Cardiac ventricle fibroblast (primary cell): ENCODE measurements around the gene LIN54. TPM values are rescaled to one million over a fixed set of nuclear protein-coding genes. Genes with fewer than 3 reads are reported as not detected.

ENCODE experiments used
- total RNA-seq: library from RNA; depleted of rRNA; stranded (reverse); fragments of >200 nt; gene quantifications from 2 replicates; pipeline ENCODE4 v1.2.3, GENCODE V29; 2015

Gene LIN54
- total RNA-seq, result 4.2 and 7.0 TPM in 2 replicates

DNA sequence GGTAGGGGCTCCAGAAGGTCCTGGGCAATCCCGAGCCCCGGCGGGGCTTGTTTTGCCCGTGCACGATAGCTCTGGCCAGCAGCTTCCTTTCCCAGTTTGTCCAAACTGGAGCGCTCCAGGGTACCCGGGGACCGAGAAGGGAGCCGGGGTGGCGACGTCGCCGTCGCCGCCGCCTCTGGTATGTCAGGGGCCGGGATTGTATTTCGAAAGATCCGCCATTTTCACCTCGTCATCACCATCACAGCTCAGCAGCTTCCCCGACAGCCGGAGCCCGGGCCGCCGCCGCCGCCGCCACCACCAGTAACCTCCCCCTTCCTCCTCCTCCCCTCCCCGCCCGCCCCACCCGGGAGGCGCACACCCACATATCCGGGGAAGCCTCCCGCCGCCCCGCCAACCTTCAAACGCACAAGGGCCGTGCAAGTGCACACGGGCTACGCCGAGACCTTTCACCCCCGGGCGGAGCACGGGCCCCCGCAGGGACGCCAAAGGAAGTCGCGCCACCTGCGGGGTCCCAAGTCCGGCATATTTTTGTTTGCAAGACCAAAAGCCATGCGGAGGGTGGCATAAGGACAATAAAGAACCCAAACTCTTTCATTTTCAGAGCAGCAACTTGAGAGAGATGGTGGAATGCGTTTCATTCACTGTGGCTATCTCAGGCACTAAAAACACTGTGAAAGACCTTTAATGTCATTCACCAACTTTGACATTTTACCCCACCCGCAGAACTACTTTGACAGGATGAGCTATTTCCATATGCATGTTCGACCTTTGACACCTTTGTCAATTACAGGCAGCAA is at the start of gene LIN54:
Gene LIN54 (minus strand): TSS at position 302 of the 797 bp plus-strand sequence. CDS start 25,979 bp downstream, outside the sequence.

DNA sequence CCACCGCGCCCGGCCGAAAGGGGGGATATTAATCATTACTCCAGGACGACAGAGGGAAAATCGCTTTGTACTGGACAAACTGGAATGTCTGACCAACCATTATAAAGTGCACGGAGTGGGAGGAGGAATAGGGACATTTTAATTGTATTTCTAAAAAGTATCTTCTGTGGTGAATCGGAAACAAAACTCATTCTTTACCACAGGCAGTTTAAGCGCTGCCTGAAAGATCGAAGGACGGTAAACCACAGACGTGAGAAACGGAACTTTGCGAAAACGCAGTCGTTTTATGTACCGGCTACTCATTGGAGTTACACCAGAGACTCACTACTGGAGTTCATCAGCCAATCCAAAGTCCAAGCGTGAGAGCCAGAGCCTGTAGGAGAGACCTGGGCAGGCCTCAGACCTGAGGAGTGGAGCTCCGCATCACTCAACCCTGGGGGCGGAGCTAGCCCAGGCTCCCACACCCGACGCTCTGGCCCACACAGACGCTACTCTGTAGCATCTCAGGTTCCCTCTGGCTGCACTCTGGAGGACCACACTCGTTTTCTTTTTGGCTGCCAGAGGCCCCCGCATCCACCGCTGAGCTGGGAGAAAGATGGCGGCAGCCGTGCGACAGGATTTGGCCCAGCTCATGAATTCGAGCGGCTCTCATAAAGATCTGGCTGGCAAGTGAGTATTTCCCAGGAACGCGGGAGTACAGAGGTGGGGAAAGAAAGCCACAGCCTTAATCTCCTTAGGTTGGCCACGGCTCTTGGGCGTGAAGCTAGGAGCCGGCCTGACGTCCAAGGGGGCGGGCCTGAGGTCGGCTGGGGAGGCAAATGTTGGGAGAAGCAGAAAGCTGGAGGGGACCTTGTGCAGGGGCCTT is 24.2 kb upstream of the LIN54 start, which contains the start of gene COPS4:
Gene COPS4 (plus strand): TSS at position 554 of the 865 bp plus-strand sequence. CDS start 42 bp downstream, at position 596.

DNA sequence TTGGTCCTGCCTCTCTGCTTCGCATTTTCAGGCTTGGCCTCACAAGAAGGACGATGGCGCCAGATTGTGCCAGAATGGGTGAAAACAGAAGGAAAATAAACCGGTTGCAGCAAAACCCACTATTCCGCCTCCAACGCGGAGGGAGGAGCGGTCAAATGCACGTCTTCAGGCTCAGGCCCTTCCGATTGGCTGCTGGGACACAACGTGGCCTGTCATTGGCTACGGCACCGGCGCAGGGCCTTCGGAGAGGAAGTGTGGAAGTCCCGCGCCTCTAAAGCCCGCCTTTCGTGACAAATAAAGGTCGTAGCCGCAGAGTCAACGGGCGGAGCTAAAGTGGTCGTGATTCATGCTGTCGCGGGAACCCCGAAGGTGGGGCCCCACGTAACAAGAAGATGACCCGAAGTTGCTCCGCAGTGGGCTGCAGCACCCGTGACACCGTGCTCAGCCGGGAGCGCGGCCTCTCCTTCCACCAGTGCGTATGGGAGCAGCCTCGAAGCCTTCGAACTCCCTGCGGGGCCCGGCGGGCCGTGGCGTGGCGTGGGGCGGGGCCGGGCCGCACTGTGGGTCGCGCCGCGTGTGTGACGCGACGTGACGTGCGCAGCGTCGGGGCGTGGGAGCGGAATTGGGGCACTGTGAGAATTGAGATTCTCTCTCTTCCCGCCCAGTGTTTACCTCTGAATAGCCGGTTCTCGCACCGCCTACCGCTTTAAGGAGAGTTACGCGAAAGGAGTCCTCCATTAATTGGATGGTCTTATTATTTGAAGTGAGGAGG is 110.0 kb downstream of the LIN54 start, which contains the start of gene THAP9:
Gene THAP9 (plus strand): TSS at position 325 of the 772 bp plus-strand sequence. CDS start 68 bp downstream, at position 393.

DNA sequence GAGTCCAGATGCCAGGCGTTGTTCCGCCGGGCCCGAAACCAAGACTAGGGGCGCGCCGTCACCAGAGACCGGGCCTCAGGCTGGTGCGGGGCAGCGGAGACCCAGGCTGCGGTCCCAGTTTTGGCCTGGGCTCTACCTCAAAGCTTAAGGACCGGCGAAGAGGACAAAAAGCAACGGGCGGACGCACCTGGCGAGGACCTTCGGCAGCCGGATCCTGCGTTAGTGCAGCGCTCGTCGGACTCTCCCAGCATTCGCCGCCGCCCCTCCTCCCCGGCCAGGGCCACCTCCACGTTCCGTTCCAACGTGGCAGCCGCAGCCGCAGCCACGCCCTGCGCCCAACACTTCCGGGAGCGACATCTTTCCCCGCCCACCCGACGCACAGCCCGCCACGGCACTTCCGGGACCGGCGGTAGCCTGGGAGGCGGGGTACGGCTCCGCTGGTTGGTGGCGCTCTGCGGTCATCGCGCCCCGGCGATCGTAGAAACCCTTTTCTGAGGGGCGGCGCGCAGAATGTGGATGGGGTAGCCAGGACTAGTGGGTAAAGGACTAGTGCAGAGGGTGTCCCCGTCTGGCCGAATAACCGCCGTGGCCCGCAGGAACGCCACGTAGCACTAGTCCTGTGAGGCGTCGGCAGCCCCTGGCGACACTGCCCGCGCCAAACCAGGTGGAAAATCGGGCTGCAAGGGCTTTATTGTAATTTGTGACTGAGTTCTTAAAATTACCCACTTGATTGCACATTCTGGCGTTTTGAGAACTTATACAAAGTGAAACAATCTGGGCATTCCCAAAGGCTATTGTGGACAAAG is 119.5 kb downstream of the LIN54 start, which contains the start of gene SEC31A:
Gene SEC31A (minus strand): TSS at position 253 of the 806 bp plus-strand sequence. CDS start 9,217 bp downstream, outside the sequence.

Other genes starting within 250 kb of the LIN54 start
- gene SCD5, start 212.0 kb downstream of the LIN54 start, total RNA-seq, result 26.8 and 32.6 TPM in 2 replicates
- 234 and 241 TPM in 2 replicates for gene SEC31A, start 119.7 kb downstream of the LIN54 start, total RNA-seq
- gene THAP9, start 110.1 kb downstream of the LIN54 start, total RNA-seq, result 1.8 and 4.4 TPM in 2 replicates
- gene COPS4, start 24.4 kb upstream of the LIN54 start, total RNA-seq, result 30.6 and 33.9 TPM in 2 replicates
- not detected in 2 replicates for gene PLAC8, start 103.9 kb upstream of the LIN54 start, total RNA-seq